HCT116 (cell line): ENCODE measurements around the gene DNAJC3. TPM values are rescaled to one million over a fixed set of nuclear protein-coding genes. Genes with fewer than 3 reads are reported as not detected.

Source experiments
- ATAC-seq: fragments of 200-7000 bp; cut with Tn5 transposase; 2 replicates; pipeline ENCODE4 v1.9.1; 2020; ENCODE audit warnings: mild to moderate bottlenecking, moderate library complexity
- BruUV-seq: library from RNA; stranded (reverse); fragments of 400-500 nt; replicated peaks from 2 replicates; lab custom pipeline; 2021; lab: Mats Ljungman, UMichigan
- CTCF ChIA-PET: fragments of 300-600 bp; sonication (Branson Sonifier 250); formaldehyde crosslinking; loops from one replicate; lab custom pipeline; 2021; ENCODE audit warnings: antibody characterized with exemption; lab: Charles Lee
- POLR2A ChIA-PET: fragments of 300-600, 350-600 bp; sonication (Branson Sonifier 250); formaldehyde crosslinking; loops from one replicate; lab custom pipeline; 2021; ENCODE audit warnings: antibody characterized with exemption; lab: Charles Lee
- RAD21 ChIA-PET, 2 experiments: fragments of 300-600 bp; sonication (Branson Sonifier 250); formaldehyde crosslinking; loops; one replicate each; lab custom pipeline; 2023; ENCODE audit warnings: low total read pairs in 2 of 2; ENCODE audit not compliant: uncharacterized antibody in 2 of 2, unreplicated experiment in 2 of 2, low non-redundant PET in 1 of 2; lab: Charles Lee
- DNase-seq: peaks from one replicate; pipeline ENCODE4 v3.0.0-alpha.2; 2010; ENCODE audit warnings: low read depth, low spot score
- H2AFZ ChIP-seq: fragments of 200-600 bp; shearing (Covaris generic), sonication (generic); 2 replicates; pipeline ENCODE4 v1.6.1; 2017; ENCODE audit warnings: low read depth, mixed run types, mixed read lengths, antibody characterized with exemption, low read length; ENCODE audit not compliant: poor library complexity, severe bottlenecking
- H3K27ac ChIP-seq: 2 replicates; pipeline ENCODE4 v1.5.1; 2012; ENCODE audit warnings: low read depth, low read length
- H3K27me3 ChIP-seq: fragments of 200-600 bp; sonication (generic); 2 replicates; pipeline ENCODE4 v1.6.1; 2016; ENCODE audit warnings: mixed run types, low read length, mixed read lengths; ENCODE audit not compliant: insufficient read depth
- H3K36me3 ChIP-seq, 2 experiments: fragments of 200-500 bp in 1 of 2; fragments of 200-600 bp in 1 of 2; sonication (Bioruptor generic) in 1 of 2; sonication (generic) in 1 of 2; 2 replicates each; pipeline versions ENCODE4 v1.5.1 to v1.6.1; 2014 to 2016; ENCODE audit warnings: low read length in 2 of 2, inconsistent platforms in 1 of 2, mixed read lengths in 1 of 2, mixed run types in 1 of 2; ENCODE audit not compliant: insufficient read depth in 2 of 2, control insufficient read depth in 1 of 2
- H3K4me1 ChIP-seq, 2 experiments: fragments of 200-600 bp in 1 of 2; sonication (generic) in 1 of 2; 2 replicates each; pipeline versions ENCODE4 v1.5.1 to v1.6.1; 2012 to 2017; ENCODE audit warnings: low read length in 2 of 2, inconsistent platforms in 1 of 2, mild to moderate bottlenecking in 1 of 2, mixed read lengths in 1 of 2, mixed run types in 1 of 2, moderate library complexity in 1 of 2; ENCODE audit not compliant: insufficient read depth in 2 of 2, control insufficient read depth in 1 of 2
- H3K4me2 ChIP-seq: fragments of 200-600 bp; sonication (generic); 2 replicates; pipeline ENCODE4 v1.6.1; 2017; ENCODE audit warnings: mixed run types, low read length, mixed read lengths
- H3K4me3 ChIP-seq, 2 experiments: fragments of 200-600 bp in 1 of 2; sonication (generic) in 1 of 2; replicated peaks in 1 of 2; 2 replicates each; pipeline ENCODE4 v1.5.1; 2011 to 2016; ENCODE audit warnings: low read length in 2 of 2, control low read depth in 1 of 2, low read depth in 1 of 2, mild to moderate bottlenecking in 1 of 2, mixed read lengths in 1 of 2, mixed run types in 1 of 2
- H3K79me2 ChIP-seq: fragments of 200-600 bp; sonication (generic); 2 replicates; pipeline ENCODE4 v1.6.1; 2017; ENCODE audit warnings: mild to moderate bottlenecking, mixed run types, low read length, moderate library complexity, mixed read lengths; ENCODE audit not compliant: insufficient read depth
- H3K9ac ChIP-seq: fragments of 200-600 bp; sonication (generic); 2 replicates; pipeline ENCODE4 v1.6.1; 2016; ENCODE audit warnings: low read length, mixed read lengths
- H3K9me2 ChIP-seq: fragments of 200-600 bp; sonication (generic), shearing (Covaris generic); 2 replicates; pipeline ENCODE4 v1.6.1; 2017; ENCODE audit warnings: mixed run types, mild to moderate bottlenecking, moderate library complexity; ENCODE audit not compliant: insufficient read depth
- H3K9me3 ChIP-seq, 2 experiments: fragments of 200-500 bp in 1 of 2; fragments of 200-600 bp in 1 of 2; sonication (Bioruptor generic) in 1 of 2; sonication (generic) in 1 of 2; 2 replicates each; pipeline ENCODE4 v1.6.1; 2014 to 2017; ENCODE audit warnings: low read length in 2 of 2, mixed read lengths in 2 of 2, inconsistent platforms in 1 of 2, low read depth in 1 of 2, mild to moderate bottlenecking in 1 of 2, mixed run types in 1 of 2, moderate library complexity in 1 of 2; ENCODE audit not compliant: control insufficient read depth in 1 of 2, insufficient read depth in 1 of 2
- H4K20me1 ChIP-seq: fragments of 200-600 bp; sonication (generic), shearing (Covaris generic); 2 replicates; pipeline ENCODE4 v1.6.1; 2017; ENCODE audit warnings: mixed run types, mild to moderate bottlenecking, moderate library complexity; ENCODE audit not compliant: insufficient read depth
- CBX3 ChIP-seq: IDR thresholded peaks from 2 replicates; pipeline ENCODE4 v1.6.1; 2012; ENCODE audit warnings: low read depth
- CEBPB ChIP-seq: IDR thresholded peaks from 2 replicates; pipeline ENCODE4 v1.6.1; 2012; ENCODE audit warnings: low read depth
- JUND ChIP-seq: IDR thresholded peaks from 2 replicates; pipeline ENCODE4 v1.6.1; 2012
- MAX ChIP-seq: IDR thresholded peaks from 2 replicates; pipeline ENCODE4 v1.6.1; 2012
- RAD21 ChIP-seq: IDR thresholded peaks from 2 replicates; pipeline ENCODE4 v1.6.1; 2012; ENCODE audit warnings: low read depth, mild to moderate bottlenecking
- SRF ChIP-seq: IDR thresholded peaks from 2 replicates; pipeline ENCODE4 v1.6.1; 2012; ENCODE audit warnings: low read depth
- YY1 ChIP-seq: IDR thresholded peaks from 2 replicates; pipeline ENCODE4 v1.6.1; 2011; ENCODE audit warnings: low read length, low read depth, moderate library complexity, mild to moderate bottlenecking; ENCODE audit not compliant: insufficient replicate concordance; ENCODE audit errors: extremely low read depth
- ZNF274 ChIP-seq: fragments of 200-500 bp; sonication (Bioruptor generic); IDR thresholded peaks from 2 replicates; pipeline ENCODE4 v1.6.1; 2014; ENCODE audit warnings: mild to moderate bottlenecking, low read depth, low read length, inconsistent platforms
- intact Hi-C: fragments of 100-400 bp; cut with micrococcal nuclease; formaldehyde crosslinking; loops from 2 replicates; pipeline ENCODE4 v1.10.0; 2022
- total RNA-seq: library from RNA; stranded (reverse); gene quantifications from one replicate; pipeline ENCODE4 v1.2.1, GENCODE V29; 2021; ENCODE audit not compliant: unreplicated experiment
- TF ChIP-seq, protein P1 (sequence below): IDR thresholded peaks from 2 replicates; pipeline ENCODE4 v1.6.1; 2012; ENCODE audit warnings: low read depth
- TF ChIP-seq, protein P2 (sequence below): IDR thresholded peaks from 2 replicates; pipeline ENCODE4 v1.6.1; 2012

Gene DNAJC3
- total RNA-seq, 1 experiment from 2014 or later = 28.5 TPM

DNA sequence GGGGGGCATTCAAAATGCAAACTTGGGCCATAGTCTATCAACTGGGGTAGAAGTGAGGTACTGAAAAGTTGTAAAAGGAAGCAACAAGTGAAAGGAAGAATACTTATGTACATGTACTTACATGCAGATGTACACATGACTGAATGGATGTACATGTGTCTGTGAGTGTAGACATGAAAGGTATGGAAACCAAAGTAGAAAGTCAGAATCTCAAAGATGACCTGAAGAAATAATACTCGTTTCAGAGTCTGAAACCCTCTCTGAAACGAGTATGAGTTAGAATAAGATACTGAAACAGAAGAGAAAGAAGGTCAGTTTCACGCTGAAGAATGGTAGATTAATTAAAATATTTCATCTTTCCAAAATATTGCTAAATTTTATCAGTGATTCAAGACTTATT lies 46.3 kb upstream of the DNAJC3 start:
- Histone ChIP-seq H3K9me3 (no peaks in the 10 kb centered on the region), H2AFZ (no peak overlapping the region), H3K4me3 (no peak overlapping the region), H3K4me1 (no peaks in the 10 kb centered on the region)
- DNase-seq = no peak
- POLR2A ChIA-PET = no interaction called here
- BruUV-seq = no TSS peak
- no peak for TF ChIP-seq CEBPB
- no peak for TF ChIP-seq CBX3
- TF ChIP-seq RAD21 = no peak
- TF ChIP-seq, all 23 proteins: peak for 0
- ATAC-seq = no peak
- Histone ChIP-seq H3K27me3 (no peaks in the 10 kb centered on the region), H3K79me2 (no peaks in the 10 kb centered on the region), H4K20me1 (no peaks in the 10 kb centered on the region), H3K36me3 (no peaks in the 10 kb centered on the region), H3K9ac (no peak overlapping the region), H3K9me2 (no peaks in the 10 kb centered on the region), H3K27ac (no peak overlapping the region), H3K4me2 (no peak overlapping the region)
- RAD21 ChIA-PET = no interaction called here
- intact Hi-C loops = no loop called here
- CTCF ChIA-PET = no interaction called here

- RAD21 ChIA-PET = no interaction called here
- no peak overlapping the region for H2AFZ ChIP-seq
- DNase-seq (no peak), ATAC-seq (no peak)
- intact Hi-C loops = no loop called here
- no peaks in the 10 kb centered on the region for H3K9me2 ChIP-seq
- H3K27me3 ChIP-seq = no peaks in the 10 kb centered on the region
- H3K36me3 ChIP-seq = no peaks in the 10 kb centered on the region
- H3K4me1 ChIP-seq = no peaks in the 10 kb centered on the region
- H3K27ac ChIP-seq = no peak overlapping the region
- CTCF ChIA-PET = no interaction called here
- no peak overlapping the region for H3K4me2 ChIP-seq
- POLR2A ChIA-PET = no interaction called here
- H3K4me3 ChIP-seq = no peak overlapping the region
- no peak for TF ChIP-seq YY1
- TF ChIP-seq, protein P1, sequence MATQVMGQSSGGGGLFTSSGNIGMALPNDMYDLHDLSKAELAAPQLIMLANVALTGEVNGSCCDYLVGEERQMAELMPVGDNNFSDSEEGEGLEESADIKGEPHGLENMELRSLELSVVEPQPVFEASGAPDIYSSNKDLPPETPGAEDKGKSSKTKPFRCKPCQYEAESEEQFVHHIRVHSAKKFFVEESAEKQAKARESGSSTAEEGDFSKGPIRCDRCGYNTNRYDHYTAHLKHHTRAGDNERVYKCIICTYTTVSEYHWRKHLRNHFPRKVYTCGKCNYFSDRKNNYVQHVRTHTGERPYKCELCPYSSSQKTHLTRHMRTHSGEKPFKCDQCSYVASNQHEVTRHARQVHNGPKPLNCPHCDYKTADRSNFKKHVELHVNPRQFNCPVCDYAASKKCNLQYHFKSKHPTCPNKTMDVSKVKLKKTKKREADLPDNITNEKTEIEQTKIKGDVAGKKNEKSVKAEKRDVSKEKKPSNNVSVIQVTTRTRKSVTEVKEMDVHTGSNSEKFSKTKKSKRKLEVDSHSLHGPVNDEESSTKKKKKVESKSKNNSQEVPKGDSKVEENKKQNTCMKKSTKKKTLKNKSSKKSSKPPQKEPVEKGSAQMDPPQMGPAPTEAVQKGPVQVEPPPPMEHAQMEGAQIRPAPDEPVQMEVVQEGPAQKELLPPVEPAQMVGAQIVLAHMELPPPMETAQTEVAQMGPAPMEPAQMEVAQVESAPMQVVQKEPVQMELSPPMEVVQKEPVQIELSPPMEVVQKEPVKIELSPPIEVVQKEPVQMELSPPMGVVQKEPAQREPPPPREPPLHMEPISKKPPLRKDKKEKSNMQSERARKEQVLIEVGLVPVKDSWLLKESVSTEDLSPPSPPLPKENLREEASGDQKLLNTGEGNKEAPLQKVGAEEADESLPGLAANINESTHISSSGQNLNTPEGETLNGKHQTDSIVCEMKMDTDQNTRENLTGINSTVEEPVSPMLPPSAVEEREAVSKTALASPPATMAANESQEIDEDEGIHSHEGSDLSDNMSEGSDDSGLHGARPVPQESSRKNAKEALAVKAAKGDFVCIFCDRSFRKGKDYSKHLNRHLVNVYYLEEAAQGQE = no peak
- TF ChIP-seq, protein P2, sequence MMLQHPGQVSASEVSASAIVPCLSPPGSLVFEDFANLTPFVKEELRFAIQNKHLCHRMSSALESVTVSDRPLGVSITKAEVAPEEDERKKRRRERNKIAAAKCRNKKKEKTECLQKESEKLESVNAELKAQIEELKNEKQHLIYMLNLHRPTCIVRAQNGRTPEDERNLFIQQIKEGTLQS = no peak
- TF ChIP-seq SRF = no peak
- no peak for TF ChIP-seq CEBPB
- no peak for TF ChIP-seq JUND
- TF ChIP-seq MAX = no peak
- no peak for TF ChIP-seq RAD21
- TF ChIP-seq ZNF274 = no peak
- no peaks in the 10 kb centered on the region for H4K20me1 ChIP-seq
- H3K9me3 ChIP-seq = no peaks in the 10 kb centered on the region
- no peaks in the 10 kb centered on the region for H3K79me2 ChIP-seq
- no TSS peak for BruUV-seq
- H3K9ac ChIP-seq = no peak overlapping the region
Observed at GRCh38 chr13:95636853-95637252, 40.1 kb upstream of the DNAJC3 start.
